ENCODE data around the gene FHIT. TPM values are rescaled to one million over a fixed set of nuclear protein-coding genes. Genes with fewer than 3 reads are reported as not detected.
A peak's percentile ranks its signal among the peaks of the same experiment; 100 is the strongest.

FHIT gene
- total and polyA plus RNA-seq, 4 donors, result 6.9 to 16.5 (median 9.9) TPM

- Histone ChIP-seq H3K36me3 (ENCODE audit: control insufficient read depth, insufficient read depth, low read length) (no peaks in the 10 kb centered on the region), H3K27ac (ENCODE audit: low read depth, low read length) (no peak overlapping the region), H3K27me3 (ENCODE audit: control insufficient read depth, insufficient read depth, low read length) (no peaks in the 10 kb centered on the region), H3K4me1 (ENCODE audit: control insufficient read depth, insufficient read depth, low read length) (no peaks in the 10 kb centered on the region), H3K9me3 (ENCODE audit: control insufficient read depth, insufficient read depth, low read length) (no peaks in the 10 kb centered on the region), H3K4me3 (ENCODE audit: low read depth, low read length) (no peak overlapping the region)
- no peak for DNase-seq (ENCODE audit: low read depth in 4 of 6, low spot score in 6 of 6)
- 100% methylated on average over 1 of the region's 1 CpG for WGBS (ENCODE audit: insufficient coverage)
Measured at GRCh38 chr3:60030982-60031381, 1220.3 kb downstream of the FHIT start.

- Histone ChIP-seq H3K4me1 (ENCODE audit: control insufficient read depth, insufficient read depth, low read length) (no peaks in the 10 kb centered on the region), H3K27me3 (ENCODE audit: control insufficient read depth, insufficient read depth, low read length) (no peaks in the 10 kb centered on the region), H3K27ac (ENCODE audit: low read depth, low read length) (no peak overlapping the region), H3K9me3 (ENCODE audit: control insufficient read depth, insufficient read depth, low read length) (no peaks in the 10 kb centered on the region), H3K36me3 (ENCODE audit: control insufficient read depth, insufficient read depth, low read length) (no peaks in the 10 kb centered on the region), H3K4me3 (ENCODE audit: low read depth, low read length) (no peak overlapping the region)
- no peak for DNase-seq (ENCODE audit: low read depth in 4 of 6, low spot score in 6 of 6)
- 100% methylated on average over 1 of the region's 2 CpGs for WGBS (ENCODE audit: insufficient coverage)
Measured at GRCh38 chr3:60028233-60028632, 1223.0 kb downstream of the FHIT start.

- H3K27me3 ChIP-seq (ENCODE audit: control insufficient read depth, insufficient read depth, low read length), result no peaks in the 10 kb centered on the region
- no peaks in the 10 kb centered on the region for H3K36me3 ChIP-seq (ENCODE audit: control insufficient read depth, insufficient read depth, low read length)
- no peak for DNase-seq (ENCODE audit: low read depth in 4 of 6, low spot score in 6 of 6)
- H3K27ac ChIP-seq (ENCODE audit: low read depth, low read length), result no peak overlapping the region
- no peak overlapping the region for H3K4me3 ChIP-seq (ENCODE audit: low read depth, low read length)
- 100% methylated on average over 4 of the region's 7 CpGs for WGBS (ENCODE audit: insufficient coverage)
- H3K9me3 ChIP-seq (ENCODE audit: control insufficient read depth, insufficient read depth, low read length), result no peaks in the 10 kb centered on the region
- no peaks in the 10 kb centered on the region for H3K4me1 ChIP-seq (ENCODE audit: control insufficient read depth, insufficient read depth, low read length)
Measured at GRCh38 chr3:60027335-60027734, 1223.9 kb downstream of the FHIT start.

- Histone ChIP-seq H3K36me3 (ENCODE audit: control insufficient read depth, insufficient read depth, low read length) (no peaks in the 10 kb centered on the region), H3K4me3 (ENCODE audit: low read depth, low read length) (no peak overlapping the region), H3K4me1 (ENCODE audit: control insufficient read depth, insufficient read depth, low read length) (no peaks in the 10 kb centered on the region), H3K27ac (ENCODE audit: low read depth, low read length) (no peak overlapping the region), H3K9me3 (ENCODE audit: control insufficient read depth, insufficient read depth, low read length) (no peaks in the 10 kb centered on the region), H3K27me3 (ENCODE audit: control insufficient read depth, insufficient read depth, low read length) (no peaks in the 10 kb centered on the region)
- peak in 1 of 6 donors; percentile 20 for DNase-seq (ENCODE audit: low read depth in 4 of 6, low spot score in 6 of 6)
- WGBS (ENCODE audit: insufficient coverage), result 100% methylated on average over 1 of the region's 3 CpGs
Measured at GRCh38 chr3:60025096-60026050, 1225.9 kb downstream of the FHIT start.

DNA sequence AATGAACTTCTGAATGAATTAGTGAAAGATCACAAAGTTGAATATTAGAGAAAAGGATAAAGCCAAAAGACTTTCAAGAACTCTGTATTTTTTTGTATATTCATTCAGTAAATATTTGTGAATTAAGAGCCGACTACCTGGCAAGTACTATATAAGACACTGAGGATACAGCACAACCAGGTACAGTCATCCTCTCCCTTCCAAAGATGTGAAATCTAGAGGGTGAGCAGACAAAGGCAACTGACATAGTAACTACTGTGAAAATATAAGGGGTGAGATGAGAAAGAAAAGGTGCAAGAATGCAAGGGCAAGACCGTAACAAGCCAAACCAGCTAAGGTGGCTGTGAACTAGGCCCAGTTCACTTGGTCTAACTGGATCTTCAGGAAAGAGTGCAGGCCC is 1226.9 kb downstream of the FHIT start:
- Histone ChIP-seq H3K36me3 (ENCODE audit: control insufficient read depth, insufficient read depth, low read length) (no peaks in the 10 kb centered on the region), H3K4me1 (ENCODE audit: control insufficient read depth, insufficient read depth, low read length) (no peaks in the 10 kb centered on the region), H3K4me3 (ENCODE audit: low read depth, low read length) (no peak overlapping the region), H3K9me3 (ENCODE audit: control insufficient read depth, insufficient read depth, low read length) (no peaks in the 10 kb centered on the region), H3K27me3 (ENCODE audit: control insufficient read depth, insufficient read depth, low read length) (no peaks in the 10 kb centered on the region), H3K27ac (ENCODE audit: low read depth, low read length) (no peak overlapping the region)
- 82% methylated on average over 1 of the region's 2 CpGs for WGBS (ENCODE audit: insufficient coverage)
- DNase-seq (ENCODE audit: low read depth in 4 of 6, low spot score in 6 of 6), result no peak

GRCh38 chr3:60023189-60023588 is 1228.1 kb downstream of the FHIT start:
- no peak for DNase-seq (ENCODE audit: low read depth in 4 of 6, low spot score in 6 of 6)
- H3K4me1 ChIP-seq (ENCODE audit: control insufficient read depth, insufficient read depth, low read length), result no peaks in the 10 kb centered on the region
- H3K27ac ChIP-seq (ENCODE audit: low read depth, low read length), result no peak overlapping the region
- H3K4me3 ChIP-seq (ENCODE audit: low read depth, low read length), result no peak overlapping the region
- no peaks in the 10 kb centered on the region for H3K36me3 ChIP-seq (ENCODE audit: control insufficient read depth, insufficient read depth, low read length)
- H3K9me3 ChIP-seq (ENCODE audit: control insufficient read depth, insufficient read depth, low read length), result no peaks in the 10 kb centered on the region
- no peaks in the 10 kb centered on the region for H3K27me3 ChIP-seq (ENCODE audit: control insufficient read depth, insufficient read depth, low read length)

DNA sequence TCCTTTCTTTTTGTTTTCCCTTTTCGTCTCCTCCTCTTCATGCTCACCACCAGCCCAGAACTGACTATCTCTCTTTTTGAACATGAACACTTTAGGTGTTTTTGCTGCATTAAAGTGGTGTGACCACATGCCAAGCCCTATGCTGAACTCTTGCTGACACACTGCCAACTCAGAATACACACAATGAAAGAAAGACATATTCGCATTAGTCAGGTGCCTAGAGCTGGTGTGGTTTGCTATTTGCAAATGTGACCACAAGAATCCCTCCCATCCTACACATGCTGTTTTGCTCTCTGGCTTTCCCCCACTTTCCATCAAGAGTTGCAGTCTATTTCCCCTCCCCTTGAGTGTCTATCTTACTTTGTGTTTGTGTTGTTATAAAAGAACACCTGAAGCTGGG is 1233.6 kb downstream of the FHIT start:
- no CpG with 5 or more reads among the region's 2 CpGs for WGBS (ENCODE audit: insufficient coverage)

GRCh38 chr3:60015032-60015705 is 1236.1 kb downstream of the FHIT start:
- Histone ChIP-seq H3K27ac (ENCODE audit: low read depth, low read length) (no peak overlapping the region), H3K27me3 (ENCODE audit: control insufficient read depth, insufficient read depth, low read length) (no peaks in the 10 kb centered on the region), H3K36me3 (ENCODE audit: control insufficient read depth, insufficient read depth, low read length) (no peaks in the 10 kb centered on the region), H3K9me3 (ENCODE audit: control insufficient read depth, insufficient read depth, low read length) (no peaks in the 10 kb centered on the region), H3K4me3 (ENCODE audit: low read depth, low read length) (no peak overlapping the region), H3K4me1 (ENCODE audit: control insufficient read depth, insufficient read depth, low read length) (no peaks in the 10 kb centered on the region)
- DNase-seq (ENCODE audit: low read depth in 4 of 6, low spot score in 6 of 6), result peak in 2 of 6 donors; percentile 10 to 79
- WGBS (ENCODE audit: insufficient coverage), result 51% methylated on average over 2 of the region's 6 CpGs

More for the DNA sequence above, 1233.6 kb downstream of the FHIT start:
- Histone ChIP-seq H3K36me3 (ENCODE audit: control insufficient read depth, insufficient read depth, low read length) (no peaks in the 10 kb centered on the region), H3K4me3 (ENCODE audit: low read depth, low read length) (no peak overlapping the region), H3K9me3 (ENCODE audit: control insufficient read depth, insufficient read depth, low read length) (no peaks in the 10 kb centered on the region), H3K4me1 (ENCODE audit: control insufficient read depth, insufficient read depth, low read length) (no peaks in the 10 kb centered on the region), H3K27me3 (ENCODE audit: control insufficient read depth, insufficient read depth, low read length) (no peaks in the 10 kb centered on the region), H3K27ac (ENCODE audit: low read depth, low read length) (no peak overlapping the region)
- DNase-seq (ENCODE audit: low read depth in 4 of 6, low spot score in 6 of 6), result no peak

- DNase-seq (ENCODE audit: low read depth in 4 of 6, low spot score in 6 of 6), result no peak
- WGBS (ENCODE audit: insufficient coverage), result 100% methylated on average over 1 of the region's 1 CpG
- H3K27me3 ChIP-seq (ENCODE audit: control insufficient read depth, insufficient read depth, low read length), result no peaks in the 10 kb centered on the region
Measured at GRCh38 chr3:60013241-60013640, 1238.0 kb downstream of the FHIT start.

More at GRCh38 chr3:60013241-60013640, 1238.0 kb downstream of the FHIT start:
- H3K36me3 ChIP-seq (ENCODE audit: control insufficient read depth, insufficient read depth, low read length), result no peaks in the 10 kb centered on the region
- no peaks in the 10 kb centered on the region for H3K9me3 ChIP-seq (ENCODE audit: control insufficient read depth, insufficient read depth, low read length)
- no peak overlapping the region for H3K27ac ChIP-seq (ENCODE audit: low read depth, low read length)
- H3K4me3 ChIP-seq (ENCODE audit: low read depth, low read length), result no peak overlapping the region
- no peaks in the 10 kb centered on the region for H3K4me1 ChIP-seq (ENCODE audit: control insufficient read depth, insufficient read depth, low read length)

Data from spinal cord (tissue), 10 donors.